ENCODE results near the gene VAPA.
"Not testable (repeated sequence)": the region's sequence is repeated elsewhere in the genome, so short reads cannot be mapped to it uniquely, and the experiment has no call there.

The VAPA gene

DNA sequence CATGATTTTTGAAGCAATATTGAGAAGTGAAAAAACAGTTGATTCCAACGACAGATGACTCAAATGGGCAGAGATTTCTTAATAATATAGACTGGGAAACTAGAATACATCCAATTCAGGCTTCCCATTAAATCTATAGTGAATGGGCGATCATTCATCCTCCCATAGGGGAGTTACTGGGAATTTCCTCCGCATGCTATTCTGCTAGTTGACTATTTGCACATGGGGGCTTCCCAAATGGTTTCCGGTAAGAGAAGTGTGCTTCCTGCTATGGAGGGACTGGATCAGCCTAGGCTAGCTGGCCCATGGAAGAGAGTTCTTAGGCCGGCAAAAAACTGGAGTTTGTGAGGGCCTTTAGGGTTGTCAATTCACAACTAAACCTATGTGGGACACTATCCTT, 2.6 kb upstream of the VAPA start:
- H3K9me2 ChIP-seq (replicated peaks; ENCODE audit: low read depth, low read length): no peaks in the 10 kb centered on the region
- no peaks in the 10 kb centered on the region for H3K9me3 ChIP-seq (ENCODE audit: insufficient read depth, low read depth, low read length)
- H4K20me1 ChIP-seq (ENCODE audit: insufficient read depth, low read length, poor library complexity, severe bottlenecking): peaks cover 16% of the 10 kb centered on the region
- H2AFZ ChIP-seq (ENCODE audit: low read length): no peak overlapping the region
- no peaks in the 10 kb centered on the region for H3K36me3 ChIP-seq (ENCODE audit: insufficient read depth, low read length)
- no peaks in the 10 kb centered on the region for H3F3A ChIP-seq (ENCODE audit: low read depth)
- peaks cover 4% of the 10 kb centered on the region for H3K27me3 ChIP-seq (ENCODE audit: insufficient read depth, low read length, poor library complexity, severe bottlenecking)
- H3K4me3 ChIP-seq (ENCODE audit: low read length, poor library complexity, severe bottlenecking): no peak overlapping the region
- no peak overlapping the region for H3K4me2 ChIP-seq (ENCODE audit: low read depth, low read length, poor library complexity, severe bottlenecking)
- H3K4me1 ChIP-seq (ENCODE audit: insufficient read depth, low read length, poor library complexity, severe bottlenecking): peaks cover 17% of the 10 kb centered on the region
- TF ChIP-seq EZH2phosphoT487 (IDR thresholded peaks at IDR 0.05; ENCODE audit: borderline replicate concordance) (no peak), CTCF (conservative IDR thresholded peaks at IDR 0.05; ENCODE audit: low read length) (no peak)
- no peak overlapping the region for H3K9ac ChIP-seq (ENCODE audit: low read depth, low read length, poor library complexity, severe bottlenecking)
- peaks cover 22% of the 10 kb centered on the region for H3K79me2 ChIP-seq (ENCODE audit: insufficient read depth, low read length)

DNA sequence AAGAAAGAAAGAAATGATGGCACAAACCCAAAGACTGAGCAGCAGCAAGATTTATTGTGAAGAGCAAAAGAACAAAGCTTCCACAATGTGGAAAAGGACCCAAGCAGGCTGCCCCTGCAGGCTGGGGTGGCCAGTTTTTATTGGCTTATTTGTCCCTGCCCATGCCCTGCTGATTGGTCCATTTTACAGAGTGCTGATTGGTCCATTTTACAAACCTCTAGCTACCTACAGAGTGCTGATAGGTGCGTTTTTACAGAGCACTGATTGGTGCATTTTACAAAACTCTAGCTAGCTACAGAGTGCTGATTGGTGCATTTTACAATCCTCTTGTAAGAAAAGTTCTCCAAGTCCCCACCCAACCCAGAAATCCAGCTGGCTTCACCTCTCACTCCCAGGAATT, 1.5 kb upstream of the VAPA start:
- not testable (repeated sequence) for H3F3A ChIP-seq (ENCODE audit: low read depth); H2AFZ ChIP-seq (ENCODE audit: low read length); H3K9me2 ChIP-seq (replicated peaks; ENCODE audit: low read depth, low read length); H3K4me3 ChIP-seq (ENCODE audit: low read length, poor library complexity, severe bottlenecking); H3K27me3 ChIP-seq (ENCODE audit: insufficient read depth, low read length, poor library complexity, severe bottlenecking); H3K4me2 ChIP-seq (ENCODE audit: low read depth, low read length, poor library complexity, severe bottlenecking); H3K9me3 ChIP-seq (ENCODE audit: insufficient read depth, low read depth, low read length); H3K36me3 ChIP-seq (ENCODE audit: insufficient read depth, low read length); H3K9ac ChIP-seq (ENCODE audit: low read depth, low read length, poor library complexity, severe bottlenecking)
- Histone ChIP-seq H4K20me1 (ENCODE audit: insufficient read depth, low read length, poor library complexity, severe bottlenecking) (peaks cover 27% of the 10 kb centered on the region), H3K79me2 (ENCODE audit: insufficient read depth, low read length) (peaks cover 32% of the 10 kb centered on the region), H3K4me1 (ENCODE audit: insufficient read depth, low read length, poor library complexity, severe bottlenecking) (peaks cover 28% of the 10 kb centered on the region)

GRCh38 chr18:9913151-9913525, 678 bp upstream of the VAPA start:
- no peak for TF ChIP-seq CTCF (conservative IDR thresholded peaks at IDR 0.05; ENCODE audit: low read length)
- TF ChIP-seq EZH2phosphoT487 (IDR thresholded peaks at IDR 0.05; ENCODE audit: borderline replicate concordance): no peak

DNA sequence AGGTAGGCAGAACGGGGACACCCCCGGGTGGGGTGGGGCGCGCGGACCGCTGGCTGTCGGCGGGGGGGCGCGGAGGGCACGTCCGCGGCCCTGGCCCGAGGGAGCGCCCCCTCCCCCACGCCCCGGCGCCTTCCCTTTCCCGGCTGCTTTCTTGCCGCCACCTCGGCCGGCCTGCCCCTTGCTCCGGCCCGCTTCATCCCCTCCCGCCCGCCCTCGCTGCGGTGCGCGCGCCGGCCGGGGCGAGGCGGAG, 443 bp downstream of the VAPA start:
- no peaks in the 10 kb centered on the region for H3K9me3 ChIP-seq (ENCODE audit: insufficient read depth, low read depth, low read length)
- no peak for TF ChIP-seq CTCF (conservative IDR thresholded peaks at IDR 0.05; ENCODE audit: low read length)
- TF ChIP-seq EZH2phosphoT487 (IDR thresholded peaks at IDR 0.05; ENCODE audit: borderline replicate concordance): no peak
- H3K9me2 ChIP-seq (replicated peaks; ENCODE audit: low read depth, low read length): no peaks in the 10 kb centered on the region
- H3F3A ChIP-seq (ENCODE audit: low read depth): no peaks in the 10 kb centered on the region
- H3K79me2 ChIP-seq (ENCODE audit: insufficient read depth, low read length): peaks cover 52% of the 10 kb centered on the region
- peaks cover 48% of the 10 kb centered on the region for H3K4me1 ChIP-seq (ENCODE audit: insufficient read depth, low read length, poor library complexity, severe bottlenecking)
- H3K27me3 ChIP-seq (ENCODE audit: insufficient read depth, low read length, poor library complexity, severe bottlenecking): peaks cover 4% of the 10 kb centered on the region
- peak overlapping the region; percentile 57 for H2AFZ ChIP-seq (ENCODE audit: low read length)
- H4K20me1 ChIP-seq (ENCODE audit: insufficient read depth, low read length, poor library complexity, severe bottlenecking): peaks cover 47% of the 10 kb centered on the region
- H3K9ac ChIP-seq (ENCODE audit: low read depth, low read length, poor library complexity, severe bottlenecking): peak overlapping the region; percentile 80
- peak overlapping the region; percentile 92 for H3K4me3 ChIP-seq (ENCODE audit: low read length, poor library complexity, severe bottlenecking)
- H3K4me2 ChIP-seq (ENCODE audit: low read depth, low read length, poor library complexity, severe bottlenecking): no peak overlapping the region
- no peaks in the 10 kb centered on the region for H3K36me3 ChIP-seq (ENCODE audit: insufficient read depth, low read length)

More at GRCh38 chr18:9913151-9913525, 678 bp upstream of the VAPA start:
- H3K4me1 ChIP-seq (ENCODE audit: insufficient read depth, low read length, poor library complexity, severe bottlenecking): peaks cover 36% of the 10 kb centered on the region
- H3K27me3 ChIP-seq (ENCODE audit: insufficient read depth, low read length, poor library complexity, severe bottlenecking): peaks cover 4% of the 10 kb centered on the region
- H3K79me2 ChIP-seq (ENCODE audit: insufficient read depth, low read length): peaks cover 41% of the 10 kb centered on the region
- peak overlapping the region; percentile 93 for H2AFZ ChIP-seq (ENCODE audit: low read length)
- H4K20me1 ChIP-seq (ENCODE audit: insufficient read depth, low read length, poor library complexity, severe bottlenecking): peaks cover 36% of the 10 kb centered on the region
- H3K36me3 ChIP-seq (ENCODE audit: insufficient read depth, low read length): no peaks in the 10 kb centered on the region
- H3K9me3 ChIP-seq (ENCODE audit: insufficient read depth, low read depth, low read length): no peaks in the 10 kb centered on the region
- H3K9me2 ChIP-seq (replicated peaks; ENCODE audit: low read depth, low read length): no peaks in the 10 kb centered on the region
- peak overlapping the region; percentile 92 for H3K4me3 ChIP-seq (ENCODE audit: low read length, poor library complexity, severe bottlenecking)
- peak overlapping the region; percentile 80 for H3K9ac ChIP-seq (ENCODE audit: low read depth, low read length, poor library complexity, severe bottlenecking)
- H3K4me2 ChIP-seq (ENCODE audit: low read depth, low read length, poor library complexity, severe bottlenecking): peak overlapping the region; percentile 76
- no peaks in the 10 kb centered on the region for H3F3A ChIP-seq (ENCODE audit: low read depth)

Data from Loucy (cell line).